Measurements from ENCODE around the gene GRM2. TPM values are rescaled to one million over a fixed set of nuclear protein-coding genes. Genes with fewer than 3 reads are reported as not detected.
A peak's percentile ranks its signal among the peaks of the same experiment; 100 is the strongest.
"Not testable (repeated sequence)": the region's sequence is repeated elsewhere in the genome, so short reads cannot be mapped to it uniquely, and the experiment has no call there.

Gene GRM2
- total RNA-seq, 2 donors from 2014 or later: 0.90 to 1.0 TPM

DNA sequence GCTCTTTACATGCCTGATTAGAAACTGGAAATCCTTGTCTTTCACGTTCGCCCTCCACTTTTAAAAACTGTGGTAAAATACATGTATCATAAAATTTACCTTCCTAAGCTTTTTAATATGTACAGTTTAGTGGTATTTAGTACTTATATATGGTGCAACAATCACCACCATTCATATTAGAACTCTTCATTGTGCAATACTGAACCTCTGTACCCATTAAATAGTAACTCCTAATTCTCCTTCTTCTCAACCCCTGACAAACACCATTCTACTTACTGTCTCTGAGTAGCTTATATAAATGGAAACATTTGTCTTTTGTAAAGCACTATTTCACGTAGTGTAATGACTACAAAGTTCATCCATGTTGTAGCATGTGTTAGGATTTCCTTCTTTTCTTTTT, 28.2 kb downstream of the GRM2 start:
- H3K4me1 Mint-ChIP-seq (ENCODE audit: low read depth in 2 of 2): peaks cover 23 to 28% of the 10 kb centered on the region in 2 donors
- peaks cover 14 to 21% of the 10 kb centered on the region in 2 donors for H3K27me3 Mint-ChIP-seq
- peak; percentile 51 to 74 for ATAC-seq
- H3K4me3 Mint-ChIP-seq: peak overlapping the region; percentile 38
- no peak for DNase-seq (ENCODE audit: low spot score)
- no peaks in the 10 kb centered on the region for H3K9me3 Mint-ChIP-seq
- no peaks in the 10 kb centered on the region for H3K36me3 Mint-ChIP-seq
- peak overlapping the region; percentile 62 to 82 for H3K27ac Mint-ChIP-seq

DNA sequence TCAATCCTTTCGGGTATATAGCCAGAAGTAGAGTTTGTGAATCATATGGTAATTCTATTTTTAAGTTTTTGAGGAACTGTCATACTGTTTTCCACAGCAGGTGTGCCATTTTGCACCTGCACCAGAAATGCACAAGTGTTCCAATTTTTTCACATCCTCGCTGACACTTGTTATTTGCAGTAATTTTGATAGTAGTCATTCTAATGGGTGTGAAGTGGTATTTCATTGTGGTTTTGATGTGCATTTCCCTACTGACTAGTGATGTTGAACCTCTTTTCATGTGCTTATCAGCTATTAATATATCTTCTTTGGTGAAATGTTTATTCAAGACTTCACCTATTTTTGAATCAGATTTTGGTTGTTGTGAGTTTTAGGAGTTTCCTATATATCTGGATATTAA, 29.1 kb downstream of the GRM2 start:
- Mint-ChIP-seq H3K27ac (no peak overlapping the region), H3K4me1 (ENCODE audit: low read depth in 2 of 2) (peaks cover 23 to 28% of the 10 kb centered on the region in 2 donors), H3K9me3 (no peaks in the 10 kb centered on the region), H3K27me3 (peaks cover 14 to 18% of the 10 kb centered on the region in 2 donors), H3K4me3 (peak overlapping the region; percentile 47), H3K36me3 (no peaks in the 10 kb centered on the region)
- ATAC-seq (no peak), DNase-seq (ENCODE audit: low spot score) (no peak)

DNA sequence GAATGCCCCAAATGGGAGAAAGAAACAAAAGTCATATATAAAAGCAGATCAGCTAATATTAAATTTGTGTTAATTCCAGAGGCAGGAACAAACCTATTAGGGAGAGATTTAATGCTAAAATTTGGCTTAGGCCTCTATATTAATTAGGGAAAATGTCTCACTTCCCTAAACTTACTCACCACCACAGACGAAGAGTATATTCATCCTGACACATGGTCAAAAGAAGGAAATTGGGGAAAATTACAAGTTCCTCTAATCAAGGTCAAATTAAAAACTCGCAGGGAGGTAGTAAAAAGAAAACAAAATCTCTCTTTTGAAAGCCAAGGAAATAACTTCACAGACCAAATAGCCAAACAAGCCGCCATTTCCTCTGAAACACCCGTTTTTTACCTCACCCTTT, 32.2 kb downstream of the GRM2 start:
- H3K4me3 Mint-ChIP-seq: no peak overlapping the region
- H3K27me3 Mint-ChIP-seq: peaks cover 14 to 15% of the 10 kb centered on the region in 2 donors
- H3K4me1 Mint-ChIP-seq (ENCODE audit: low read depth in 2 of 2): peaks cover 25 to 28% of the 10 kb centered on the region in 2 donors
- H3K27ac Mint-ChIP-seq: peak overlapping the region in 1 of 2 donors; percentile 0
- DNase-seq (ENCODE audit: low spot score): no peak
- no peaks in the 10 kb centered on the region for H3K9me3 Mint-ChIP-seq
- no peak for ATAC-seq
- H3K36me3 Mint-ChIP-seq: no peaks in the 10 kb centered on the region

GRCh38 chr3:51742320-51742719, 35.5 kb downstream of the GRM2 start:
- H3K4me1 Mint-ChIP-seq (ENCODE audit: low read depth in 2 of 2); H3K27ac Mint-ChIP-seq; H3K9me3 Mint-ChIP-seq; DNase-seq (ENCODE audit: low spot score); H3K4me3 Mint-ChIP-seq; H3K36me3 Mint-ChIP-seq; ATAC-seq: not testable (repeated sequence)
- peaks cover 14% of the 10 kb centered on the region in 2 donors for H3K27me3 Mint-ChIP-seq

DNA sequence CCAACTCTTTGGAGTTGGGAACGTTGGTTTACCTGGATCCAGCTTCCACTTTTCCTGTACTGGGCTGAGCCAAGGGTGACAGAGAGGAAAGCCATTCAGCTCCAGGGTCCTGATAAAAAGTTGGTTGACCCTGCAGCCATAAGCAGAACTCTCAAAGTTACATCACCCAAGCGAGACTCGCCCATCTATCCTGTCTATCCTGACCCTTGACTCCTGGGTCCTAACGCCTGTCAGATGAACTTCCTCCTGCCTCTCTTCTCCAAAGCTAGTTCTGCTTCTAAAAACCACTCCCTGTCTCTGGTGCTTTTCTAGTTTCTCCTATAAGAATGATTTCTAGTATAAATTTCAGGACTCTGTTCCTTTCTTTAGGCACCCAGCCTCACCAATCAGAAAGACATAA, 36.1 kb downstream of the GRM2 start:
- H3K27me3 Mint-ChIP-seq: peaks cover 13% of the 10 kb centered on the region in 2 donors

GRCh38 chr3:51747840-51748239, 41.0 kb downstream of the GRM2 start:
- Mint-ChIP-seq H3K27me3 (peaks cover 4 to 7% of the 10 kb centered on the region in 2 donors), H3K4me3 (no peak overlapping the region), H3K27ac (no peak overlapping the region), H3K9me3 (no peaks in the 10 kb centered on the region), H3K36me3 (no peaks in the 10 kb centered on the region), H3K4me1 (ENCODE audit: low read depth in 2 of 2) (peaks cover 4 to 6% of the 10 kb centered on the region in 2 donors)
- DNase-seq (ENCODE audit: low spot score): no peak
- ATAC-seq: no peak

More for the DNA sequence above, 36.1 kb downstream of the GRM2 start:
- H3K36me3 Mint-ChIP-seq; ATAC-seq; H3K4me1 Mint-ChIP-seq (ENCODE audit: low read depth in 2 of 2); H3K9me3 Mint-ChIP-seq; DNase-seq (ENCODE audit: low spot score); H3K4me3 Mint-ChIP-seq: not testable (repeated sequence)
- peak overlapping the region in 1 of 2 donors; percentile 31 for H3K27ac Mint-ChIP-seq

DNA sequence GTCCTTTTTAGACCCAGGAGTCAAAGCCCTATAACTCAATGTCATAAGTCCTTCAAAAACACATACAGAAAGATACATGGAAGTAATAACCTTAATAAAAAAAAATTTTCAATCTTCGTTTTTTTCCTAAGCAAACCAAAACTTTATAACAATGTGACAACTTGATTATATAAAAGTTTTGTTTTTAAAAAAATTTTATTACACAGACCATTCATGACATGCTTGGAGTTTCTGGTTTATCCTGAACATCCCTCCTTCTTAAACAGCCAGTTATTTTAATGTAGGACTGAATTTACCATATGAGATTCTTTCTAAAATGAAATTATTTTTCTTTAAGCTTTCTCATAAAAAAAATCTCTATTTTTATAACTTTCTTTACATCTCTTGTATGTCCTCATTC, 41.5 kb downstream of the GRM2 start:
- peaks cover 6 to 12% of the 10 kb centered on the region in 2 donors for H3K27me3 Mint-ChIP-seq
- H3K4me3 Mint-ChIP-seq: no peak overlapping the region
- no peaks in the 10 kb centered on the region for H3K9me3 Mint-ChIP-seq
- ATAC-seq (no peak), DNase-seq (ENCODE audit: low spot score) (no peak)
- peaks cover 0 to 2% of the 10 kb centered on the region in 2 donors for H3K4me1 Mint-ChIP-seq (ENCODE audit: low read depth in 2 of 2)
- H3K36me3 Mint-ChIP-seq: no peaks in the 10 kb centered on the region
- no peak overlapping the region for H3K27ac Mint-ChIP-seq

GRCh38 chr3:51750878-51751277, 44.0 kb downstream of the GRM2 start:
- no peak overlapping the region for H3K27ac Mint-ChIP-seq
- DNase-seq (ENCODE audit: low spot score): no peak
- no peak for ATAC-seq
- H3K4me3 Mint-ChIP-seq: no peak overlapping the region
- no peaks in the 10 kb centered on the region for H3K4me1 Mint-ChIP-seq (ENCODE audit: low read depth in 2 of 2)
- peaks cover 6% of the 10 kb centered on the region for H3K36me3 Mint-ChIP-seq
- no peaks in the 10 kb centered on the region for H3K9me3 Mint-ChIP-seq
- H3K27me3 Mint-ChIP-seq: peaks cover 15 to 21% of the 10 kb centered on the region in 2 donors

- H3K27me3 Mint-ChIP-seq: peaks cover 18 to 25% of the 10 kb centered on the region in 2 donors
- ATAC-seq (no peak), DNase-seq (ENCODE audit: low spot score) (no peak)
- H3K9me3 Mint-ChIP-seq: no peaks in the 10 kb centered on the region
- no peak overlapping the region for H3K27ac Mint-ChIP-seq
- no peak overlapping the region for H3K4me3 Mint-ChIP-seq
- H3K36me3 Mint-ChIP-seq: peaks cover 7% of the 10 kb centered on the region
- H3K4me1 Mint-ChIP-seq (ENCODE audit: low read depth in 2 of 2): no peaks in the 10 kb centered on the region
Observed at GRCh38 chr3:51751287-51751686, 44.4 kb downstream of the GRM2 start.

- not testable (repeated sequence) for H3K4me3 Mint-ChIP-seq; H3K9me3 Mint-ChIP-seq; H3K27ac Mint-ChIP-seq; DNase-seq (ENCODE audit: low spot score); ATAC-seq; H3K4me1 Mint-ChIP-seq (ENCODE audit: low read depth in 2 of 2)
- peaks cover 27 to 52% of the 10 kb centered on the region in 2 donors for H3K27me3 Mint-ChIP-seq
- peaks cover 11% of the 10 kb centered on the region for H3K36me3 Mint-ChIP-seq
Observed at GRCh38 chr3:51753763-51754750, 47.2 kb downstream of the GRM2 start.

GRCh38 chr3:51759203-51759602, 52.3 kb downstream of the GRM2 start:
- no peak for ATAC-seq
- DNase-seq (ENCODE audit: low spot score): no peak
- Mint-ChIP-seq H3K4me3 (no peak overlapping the region), H3K36me3 (peaks cover 28% of the 10 kb centered on the region), H3K9me3 (peaks cover 9% of the 10 kb centered on the region), H3K27ac (no peak overlapping the region), H3K27me3 (peaks cover 25 to 44% of the 10 kb centered on the region in 2 donors), H3K4me1 (ENCODE audit: low read depth in 2 of 2) (no peaks in the 10 kb centered on the region)

Other genes starting within 250 kb of the GRM2 start
- 10 to 100 TPM; 40.0 to 46.9 TPM for gene DCAF1, start 207.1 kb upstream of the GRM2 start, total RNA-seq
- gene RAD54L2, start 168.3 kb upstream of the GRM2 start, total RNA-seq: 10 to 100 TPM; 45.5 to 63.4 TPM
- 10 to 100 TPM; 27.0 to 31.9 TPM for gene TEX264, start 35.8 kb upstream of the GRM2 start, total RNA-seq
- gene IQCF6, start 72.2 kb downstream of the GRM2 start, total RNA-seq: not detected
- gene IQCF2, start 154.5 kb downstream of the GRM2 start, total RNA-seq: not detected
- gene IQCF5, start 168.5 kb downstream of the GRM2 start, total RNA-seq: not detected
- gene IQCF1, start 196.3 kb downstream of the GRM2 start, total RNA-seq: not detected
- gene RRP9, start 234.8 kb downstream of the GRM2 start, total RNA-seq: 10 to 100 TPM; 46.4 to 78.1 TPM
- gene PARP3, start 235.3 kb downstream of the GRM2 start, total RNA-seq: 10 to 100 TPM in 1 of 2 donors, 1 to 10 TPM in 1; 3.7 to 11.9 TPM
- gene GPR62, start 248.3 kb downstream of the GRM2 start, total RNA-seq: not detected